Keratinocyte (primary cell): ENCODE measurements around the gene ATP5F1D. TPM values are rescaled to one million over a fixed set of nuclear protein-coding genes. Genes with fewer than 3 reads are reported as not detected.
A peak's percentile ranks its signal among the peaks of the same experiment; 100 is the strongest.

Experiments used
- DNase-seq: peaks from one replicate; pipeline ENCODE4 v3.0.0-alpha.2; 2011; ENCODE audit warnings: low read depth, missing footprints, low spot score
- FAIRE-seq: peaks from 2 replicates; lab custom pipeline; 2011; peaks lifted over from hg19 to GRCh38; lab: Jason Lieb, UNC
- H2AFZ ChIP-seq: 2 replicates; pipeline ENCODE4 v1.6.0; 2012; ENCODE audit warnings: low read length, control low read depth, inconsistent platforms; ENCODE audit not compliant: control insufficient read depth
- H3K27ac ChIP-seq: 2 replicates; pipeline ENCODE4 v1.5.1; 2011; ENCODE audit warnings: low read length; ENCODE audit not compliant: control insufficient read depth, insufficient read depth
- H3K27me3 ChIP-seq: 3 replicates; pipeline ENCODE4 v1.6.0; 2011; ENCODE audit warnings: low read length; ENCODE audit not compliant: control insufficient read depth, insufficient read depth; ENCODE audit errors: extremely low read depth
- H3K36me3 ChIP-seq, 2 experiments: 2 replicates in 1 of 2; 3 replicates in 1 of 2; pipeline ENCODE4 v1.5.1; 2011; ENCODE audit warnings: low read length in 2 of 2, mild to moderate bottlenecking in 1 of 2; ENCODE audit not compliant: control insufficient read depth in 2 of 2, insufficient read depth in 2 of 2; ENCODE audit errors: extremely low read depth in 1 of 2
- H3K4me1 ChIP-seq: 3 replicates; pipeline ENCODE4 v1.5.1; 2011; ENCODE audit warnings: low read length; ENCODE audit not compliant: control insufficient read depth, insufficient read depth; ENCODE audit errors: extremely low read depth
- H3K4me2 ChIP-seq: 3 replicates; pipeline ENCODE4 v1.6.0; 2011; ENCODE audit warnings: low read depth, low read length; ENCODE audit not compliant: control insufficient read depth, insufficient read depth; ENCODE audit errors: extremely low read depth
- H3K4me3 ChIP-seq, 3 experiments: fragments of 200-600 bp in 1 of 3; sonication (generic) in 1 of 3; 2 replicates in 2 of 3; 3 replicates in 1 of 3; pipeline ENCODE4 v1.5.1; 2011 to 2016; ENCODE audit warnings: low read length in 3 of 3, mild to moderate bottlenecking in 3 of 3, control low read depth in 2 of 3, inconsistent platforms in 1 of 3, low read depth in 1 of 3, mixed read lengths in 1 of 3, mixed run types in 1 of 3, moderate library complexity in 1 of 3; ENCODE audit not compliant: control insufficient read depth in 2 of 3, insufficient read depth in 2 of 3; ENCODE audit errors: extremely low read depth in 1 of 3
- H3K79me2 ChIP-seq: 2 replicates; pipeline ENCODE4 v1.6.0; 2012; ENCODE audit warnings: low read length; ENCODE audit not compliant: control insufficient read depth, insufficient read depth
- H3K9ac ChIP-seq: 3 replicates; pipeline ENCODE4 v1.6.0; 2011; ENCODE audit warnings: low read length; ENCODE audit not compliant: control insufficient read depth, insufficient read depth; ENCODE audit errors: extremely low read depth
- H3K9me1 ChIP-seq: 3 replicates; pipeline ENCODE4 v1.6.0; 2011; ENCODE audit warnings: low read length; ENCODE audit not compliant: control insufficient read depth, insufficient read depth; ENCODE audit errors: extremely low read depth
- H3K9me3 ChIP-seq: 2 replicates; pipeline ENCODE4 v1.5.1; 2012; ENCODE audit warnings: low read depth, low read length; ENCODE audit not compliant: control insufficient read depth
- H4K20me1 ChIP-seq: 3 replicates; pipeline ENCODE4 v1.6.0; 2011; ENCODE audit warnings: low read length; ENCODE audit not compliant: control insufficient read depth, insufficient read depth; ENCODE audit errors: extremely low read depth
- EZH2 ChIP-seq: IDR thresholded peaks from one replicate; pipeline ENCODE4 v1.6.1; 2012; ENCODE audit warnings: inconsistent platforms, mild to moderate bottlenecking, low read length, moderate library complexity
- dilution Hi-C: fragments of 300-500 bp; cut with MboI; formaldehyde crosslinking; loops from one replicate; pipeline ENCODE4 v1.7.0; 2020; ENCODE audit warnings: low sequenced_read_pairs; ENCODE audit not compliant: extremely low pct_ligation_motif_present
- polyA plus RNA-seq, 5 experiments: library from polyadenylated mRNA; depleted of rRNA in 3 of 5; stranded (reverse) in 3 of 5; stranded (forward) in 1 of 5; unstranded in 1 of 5; fragments of >200 nt; gene quantifications; 1 replicate in 1 of 5; 2 replicates in 3 of 5; 3 replicates in 1 of 5; pipeline versions ENCODE4 v1.2.1 to v1.2.3, GENCODE V29; 2011 to 2012; ENCODE audit warnings: missing spikeins in 2 of 5, low read depth in 1 of 5, low replicate concordance in 1 of 5
- TF ChIP-seq, protein P1 (sequence below), 3 experiments: IDR thresholded peaks in 1 of 3; conservative IDR thresholded peaks in 1 of 3; optimal IDR thresholded peaks in 1 of 3; 2 replicates in 2 of 3; 3 replicates in 1 of 3; pipeline versions ENCODE3 to v1.5.1; 2011; ENCODE audit warnings: low read length in 3 of 3, mild to moderate bottlenecking in 3 of 3, moderate library complexity in 2 of 3, control low read depth in 1 of 3, inconsistent platforms in 1 of 3; ENCODE audit not compliant: insufficient read depth in 2 of 3; ENCODE audit errors: extremely low read depth in 1 of 3

ATP5F1D gene
- polyA plus RNA-seq, 1 donor (not counting 4 experiments of a cell fraction or from before 2014, with no cell fraction given): 51.3 TPM

DNA sequence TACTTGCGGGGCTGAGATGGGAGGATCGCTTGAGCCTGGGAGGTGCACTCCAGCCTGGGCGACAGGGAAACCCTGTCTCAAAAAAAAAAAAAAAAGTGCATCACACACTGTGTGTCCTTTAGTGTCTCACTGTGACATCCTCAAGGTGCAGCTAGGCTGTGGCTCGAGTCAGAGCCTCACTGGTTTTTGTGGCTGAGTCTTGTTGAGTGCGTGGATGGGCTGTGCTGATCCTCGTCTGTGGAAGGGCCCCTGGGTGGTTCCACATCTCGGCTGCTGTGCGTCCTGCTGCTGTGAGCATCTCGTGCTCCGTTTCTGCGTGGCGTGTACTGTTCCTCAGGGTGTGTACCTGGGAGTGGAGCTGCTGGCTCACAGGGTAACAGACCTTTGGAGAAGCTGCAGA lies 24.8 kb upstream of the ATP5F1D start:
- no peak overlapping the region for H3K4me2 ChIP-seq
- H3K79me2 ChIP-seq: peaks cover 71% of the 10 kb centered on the region
- no peak overlapping the region for H2AFZ ChIP-seq
- dilution Hi-C loops: no loop called here
- DNase-seq (no peak), FAIRE-seq (no peak)
- H3K9me3 ChIP-seq: no peaks in the 10 kb centered on the region
- no peak overlapping the region for H3K9ac ChIP-seq
- H3K4me1 ChIP-seq: peaks cover 38% of the 10 kb centered on the region
- H3K36me3 ChIP-seq: peaks cover 14 to 18% of the 10 kb centered on the region in 2 experiments
- H3K27me3 ChIP-seq: no peaks in the 10 kb centered on the region
- TF ChIP-seq, protein P1, sequence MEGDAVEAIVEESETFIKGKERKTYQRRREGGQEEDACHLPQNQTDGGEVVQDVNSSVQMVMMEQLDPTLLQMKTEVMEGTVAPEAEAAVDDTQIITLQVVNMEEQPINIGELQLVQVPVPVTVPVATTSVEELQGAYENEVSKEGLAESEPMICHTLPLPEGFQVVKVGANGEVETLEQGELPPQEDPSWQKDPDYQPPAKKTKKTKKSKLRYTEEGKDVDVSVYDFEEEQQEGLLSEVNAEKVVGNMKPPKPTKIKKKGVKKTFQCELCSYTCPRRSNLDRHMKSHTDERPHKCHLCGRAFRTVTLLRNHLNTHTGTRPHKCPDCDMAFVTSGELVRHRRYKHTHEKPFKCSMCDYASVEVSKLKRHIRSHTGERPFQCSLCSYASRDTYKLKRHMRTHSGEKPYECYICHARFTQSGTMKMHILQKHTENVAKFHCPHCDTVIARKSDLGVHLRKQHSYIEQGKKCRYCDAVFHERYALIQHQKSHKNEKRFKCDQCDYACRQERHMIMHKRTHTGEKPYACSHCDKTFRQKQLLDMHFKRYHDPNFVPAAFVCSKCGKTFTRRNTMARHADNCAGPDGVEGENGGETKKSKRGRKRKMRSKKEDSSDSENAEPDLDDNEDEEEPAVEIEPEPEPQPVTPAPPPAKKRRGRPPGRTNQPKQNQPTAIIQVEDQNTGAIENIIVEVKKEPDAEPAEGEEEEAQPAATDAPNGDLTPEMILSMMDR (optimal IDR thresholded peaks at IDR 0.05 in 1 of 3, IDR thresholded peaks at IDR 0.05 in 1 of 3, conservative IDR thresholded peaks at IDR 0.05 in 1 of 3; ENCODE audit: extremely low read depth in 1 of 3, insufficient read depth in 2 of 3, low read length in 3 of 3): no peak
- TF ChIP-seq EZH2: no peak
- no peak overlapping the region for H3K4me3 ChIP-seq
- H3K27ac ChIP-seq: peak overlapping the region; percentile 36
- H3K9me1 ChIP-seq: no peaks in the 10 kb centered on the region
- H4K20me1 ChIP-seq: peaks cover 5% of the 10 kb centered on the region

DNA sequence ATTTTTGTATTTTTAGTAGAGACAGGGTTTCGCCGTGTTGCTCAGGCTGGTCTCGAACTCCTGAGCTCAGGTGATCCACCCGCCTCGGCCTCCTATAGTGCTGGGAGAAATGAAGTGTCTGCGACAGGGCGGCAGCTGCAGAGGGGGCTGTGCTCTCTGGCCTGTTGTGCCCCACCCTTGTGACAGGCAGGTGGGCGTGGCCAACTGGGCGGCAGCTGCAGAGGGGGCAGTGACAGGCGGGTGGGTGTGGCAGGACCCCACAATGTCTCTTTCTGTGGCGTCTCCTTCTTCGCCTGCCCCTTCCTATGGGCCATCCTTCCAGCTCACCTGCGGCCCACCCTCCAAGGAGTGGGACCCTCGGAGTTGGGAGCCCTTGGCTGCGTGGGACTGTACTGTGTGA lies 24.2 kb upstream of the ATP5F1D start:
- peaks cover 17 to 22% of the 10 kb centered on the region in 2 experiments for H3K36me3 ChIP-seq
- H3K27me3 ChIP-seq: no peaks in the 10 kb centered on the region
- H3K9ac ChIP-seq: no peak overlapping the region
- H2AFZ ChIP-seq: no peak overlapping the region
- TF ChIP-seq, protein P1 (optimal IDR thresholded peaks at IDR 0.05 in 1 of 3, IDR thresholded peaks at IDR 0.05 in 1 of 3, conservative IDR thresholded peaks at IDR 0.05 in 1 of 3; ENCODE audit: extremely low read depth in 1 of 3, insufficient read depth in 2 of 3, low read length in 3 of 3): no peak
- no peak for TF ChIP-seq EZH2
- no peak for DNase-seq
- H3K4me1 ChIP-seq: peaks cover 35% of the 10 kb centered on the region
- no peak overlapping the region for H3K4me2 ChIP-seq
- H4K20me1 ChIP-seq: peaks cover 5% of the 10 kb centered on the region
- H3K27ac ChIP-seq: no peak overlapping the region
- FAIRE-seq: no peak
- dilution Hi-C loops: no loop called here
- H3K79me2 ChIP-seq: peaks cover 64% of the 10 kb centered on the region
- no peak overlapping the region for H3K4me3 ChIP-seq
- H3K9me1 ChIP-seq: no peaks in the 10 kb centered on the region
- no peaks in the 10 kb centered on the region for H3K9me3 ChIP-seq
